22Rv1 (cell line): ENCODE data around the gene GRAMD1B.

ENCODE experiments used
- H3K27ac ChIP-seq: fragments of 450-650 bp; 2 replicates; pipeline ENCODE4 v1.5.1; 2017
- CTCF ChIP-seq: fragments of 450-650 bp; IDR thresholded peaks from 2 replicates; pipeline ENCODE4 v1.5.1; 2017; ENCODE audit warnings: mild to moderate bottlenecking
- ZFX ChIP-seq: fragments of 450-650 bp; IDR thresholded peaks from 2 replicates; pipeline ENCODE4 v1.6.1; 2017; ENCODE audit warnings: antibody characterized with exemption, borderline replicate concordance

GRAMD1B gene

GRCh38 chr11:123594921-123595320, 164.9 kb downstream of the GRAMD1B start:
- H3K27ac ChIP-seq: no peak overlapping the region

GRCh38 chr11:123597859-123598258, 167.8 kb downstream of the GRAMD1B start:
- no peak overlapping the region for H3K27ac ChIP-seq
- TF ChIP-seq ZFX (no peak), CTCF (peak; percentile 14; the same call in 1 of the 2 replicates)

More at GRCh38 chr11:123594921-123595320, 164.9 kb downstream of the GRAMD1B start:
- no peak for TF ChIP-seq CTCF
- TF ChIP-seq ZFX: no peak

GRCh38 chr11:123601136-123601535, 171.1 kb downstream of the GRAMD1B start:
- no peak overlapping the region for H3K27ac ChIP-seq
- no peak for TF ChIP-seq ZFX

- no peak overlapping the region for H3K27ac ChIP-seq
- TF ChIP-seq ZFX: no peak
- no peak for TF ChIP-seq CTCF
Observed at GRCh38 chr11:123601743-123602142, 171.7 kb downstream of the GRAMD1B start.

- no peak overlapping the region for H3K27ac ChIP-seq
- TF ChIP-seq ZFX (no peak), CTCF (no peak)
Observed at GRCh38 chr11:123603666-123604065, 173.6 kb downstream of the GRAMD1B start.

GRCh38 chr11:123607781-123608180, 177.7 kb downstream of the GRAMD1B start:
- TF ChIP-seq ZFX (no peak), CTCF (no peak)
- H3K27ac ChIP-seq: no peak overlapping the region

GRCh38 chr11:123608371-123608770, 178.3 kb downstream of the GRAMD1B start:
- TF ChIP-seq ZFX (no peak), CTCF (no peak)
- H3K27ac ChIP-seq: no peak overlapping the region

- H3K27ac ChIP-seq: no peak overlapping the region
Observed at GRCh38 chr11:123608945-123609344, 178.9 kb downstream of the GRAMD1B start.

More at GRCh38 chr11:123608945-123609344, 178.9 kb downstream of the GRAMD1B start:
- TF ChIP-seq CTCF: no peak
